Upper lobe of left lung (tissue), 4 donors: Measurements from ENCODE around the gene DISP3.

Experiments
- CTCF ChIP-seq, 6 experiments: fragments of 450-650 bp in 4 of 6; fragments of 200-600 bp in 2 of 6; sonication (generic) in 2 of 6; IDR thresholded peaks; one replicate each; pipeline ENCODE4 v1.5.1; 2016 to 2019; ENCODE audit warnings: antibody characterized with exemption in 6 of 6
- POLR2AphosphoS5 ChIP-seq, 2 donors: sonication (generic); formaldehyde crosslinking; IDR thresholded peaks; one replicate each; pipeline ENCODE4 v1.5.1; 2017; ENCODE audit warnings: antibody characterized with exemption in 2 of 2

- TF ChIP-seq POLR2AphosphoS5 (IDR thresholded peaks at IDR 0.05): no peak
- no peak for TF ChIP-seq CTCF (IDR thresholded peaks at IDR 0.05)
These were observed 21.9 kb downstream of the DISP3 start for GRCh38 chr1:11500881-11501280.
